ENCODE data around the gene SLC29A1. TPM values are rescaled to one million over a fixed set of nuclear protein-coding genes. Genes with fewer than 3 reads are reported as not detected.
A peak's percentile ranks its signal among the peaks of the same experiment; 100 is the strongest.

SLC29A1 gene
- total and polyA plus RNA-seq, 8 donors: 22.4 to 48.2 (median 28.5) TPM

DNA sequence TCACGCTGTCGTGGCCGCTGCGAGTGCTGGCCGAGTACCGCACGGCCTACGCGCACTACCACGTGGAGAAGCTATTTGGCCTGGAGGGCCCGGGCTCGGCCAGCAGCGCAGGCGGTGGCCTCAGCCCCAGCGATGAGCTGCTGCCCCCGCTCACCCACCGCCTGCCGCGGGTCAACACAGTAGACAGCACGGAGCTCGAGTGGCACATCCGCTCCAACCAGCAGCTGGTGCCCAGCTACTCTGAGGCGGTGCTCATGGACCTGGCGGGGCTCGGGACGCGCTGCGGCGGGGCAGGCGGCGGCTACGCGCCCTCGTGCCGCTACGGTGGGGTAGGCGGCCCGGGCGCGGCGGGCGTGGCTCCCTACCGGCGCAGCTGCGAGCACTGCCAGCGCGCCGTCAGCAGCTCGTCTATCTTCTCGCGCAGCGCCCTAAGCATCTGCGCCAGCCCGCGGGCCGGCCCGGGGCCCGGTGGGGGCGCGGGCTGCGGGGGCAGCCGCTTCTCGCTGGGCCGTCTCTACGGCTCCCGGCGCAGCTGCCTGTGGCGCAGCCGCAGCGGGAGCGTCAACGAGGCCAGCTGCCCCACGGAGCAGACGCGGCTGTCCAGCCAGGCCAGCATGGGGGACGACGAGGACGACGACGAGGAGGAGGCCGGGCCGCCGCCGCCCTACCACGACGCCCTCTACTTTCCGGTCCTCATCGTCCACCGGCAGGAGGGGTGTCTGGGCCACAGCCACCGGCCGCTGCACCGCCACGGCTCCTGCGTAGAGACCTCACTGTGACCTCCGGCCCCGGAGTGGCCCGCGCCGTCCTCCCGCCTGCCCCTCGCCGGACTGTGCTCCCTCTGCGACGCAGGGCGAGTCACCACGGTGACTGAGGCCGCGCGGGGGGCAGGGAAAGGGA lies 52.6 kb downstream of the SLC29A1 start:
- Histone ChIP-seq H3K9me3 (no peaks in the 10 kb centered on the region), H3K27me3 (peaks cover 44 to 90% of the 10 kb centered on the region in 2 donors), H3K4me1 (peaks cover 0 to 12% of the 10 kb centered on the region in 2 donors), H3K27ac (no peak overlapping the region), H3K36me3 (no peaks in the 10 kb centered on the region), H3K4me3 (peak overlapping the region in 1 of 2 donors; percentile 18)
- DNase-seq: peak in 1 of 4 donors; percentile 38
- intact Hi-C loops (cut with DNase I): no loop called here
- ATAC-seq: peak; percentile 69
- TF ChIP-seq, protein P1, sequence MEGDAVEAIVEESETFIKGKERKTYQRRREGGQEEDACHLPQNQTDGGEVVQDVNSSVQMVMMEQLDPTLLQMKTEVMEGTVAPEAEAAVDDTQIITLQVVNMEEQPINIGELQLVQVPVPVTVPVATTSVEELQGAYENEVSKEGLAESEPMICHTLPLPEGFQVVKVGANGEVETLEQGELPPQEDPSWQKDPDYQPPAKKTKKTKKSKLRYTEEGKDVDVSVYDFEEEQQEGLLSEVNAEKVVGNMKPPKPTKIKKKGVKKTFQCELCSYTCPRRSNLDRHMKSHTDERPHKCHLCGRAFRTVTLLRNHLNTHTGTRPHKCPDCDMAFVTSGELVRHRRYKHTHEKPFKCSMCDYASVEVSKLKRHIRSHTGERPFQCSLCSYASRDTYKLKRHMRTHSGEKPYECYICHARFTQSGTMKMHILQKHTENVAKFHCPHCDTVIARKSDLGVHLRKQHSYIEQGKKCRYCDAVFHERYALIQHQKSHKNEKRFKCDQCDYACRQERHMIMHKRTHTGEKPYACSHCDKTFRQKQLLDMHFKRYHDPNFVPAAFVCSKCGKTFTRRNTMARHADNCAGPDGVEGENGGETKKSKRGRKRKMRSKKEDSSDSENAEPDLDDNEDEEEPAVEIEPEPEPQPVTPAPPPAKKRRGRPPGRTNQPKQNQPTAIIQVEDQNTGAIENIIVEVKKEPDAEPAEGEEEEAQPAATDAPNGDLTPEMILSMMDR (IDR thresholded peaks at IDR 0.05): no peak

DNA sequence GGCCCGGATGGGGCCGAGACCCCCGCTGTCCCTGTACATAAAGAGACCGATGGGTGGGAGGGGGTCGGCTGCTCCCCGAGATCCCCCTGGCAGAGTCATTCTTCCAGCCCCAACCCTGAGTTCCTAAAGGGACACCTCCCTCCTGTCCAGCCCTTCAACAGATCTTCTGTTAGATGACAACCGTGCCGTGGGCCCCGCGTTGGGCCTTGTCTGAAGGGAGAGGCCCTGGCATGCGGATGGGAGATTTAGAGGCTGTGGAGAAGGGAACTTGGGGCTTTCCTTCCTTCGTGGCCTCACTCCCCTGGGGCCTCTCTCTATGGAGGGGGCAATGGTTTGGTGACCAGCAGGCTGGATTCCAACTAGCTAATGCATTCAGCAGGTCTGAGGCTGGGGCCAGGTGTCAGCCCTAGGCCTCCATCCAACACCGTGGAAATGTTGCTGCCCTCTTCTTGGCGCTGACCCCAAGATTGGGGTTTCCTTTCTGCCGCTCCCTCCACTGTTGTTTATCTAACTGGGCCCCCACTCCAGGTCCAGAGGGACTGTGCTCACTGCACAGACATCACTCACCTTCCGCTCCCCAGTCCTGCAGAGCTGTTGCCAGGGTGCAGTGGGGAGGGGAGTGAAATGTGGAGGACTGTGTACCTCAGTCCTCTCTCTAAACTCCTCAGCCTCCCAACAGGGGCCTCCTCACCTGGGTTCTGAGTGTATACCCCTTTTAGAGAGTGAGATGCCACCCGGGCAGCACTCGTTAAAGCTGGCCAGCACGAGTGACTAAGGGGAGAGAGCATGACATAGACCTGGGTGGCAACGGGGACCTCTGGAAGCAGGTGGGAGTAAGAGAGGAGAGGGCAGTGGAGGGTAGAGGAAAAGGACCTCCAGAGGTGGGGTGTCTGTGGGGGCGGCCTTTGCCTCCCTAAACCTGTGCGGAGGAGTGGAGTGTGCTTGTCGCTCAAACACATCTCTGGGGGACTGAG lies 53.6 kb downstream of the SLC29A1 start:
- intact Hi-C loops (cut with DNase I): no loop called here
- TF ChIP-seq, protein P1 (IDR thresholded peaks at IDR 0.05): no peak
- Histone ChIP-seq H3K27me3 (peaks cover 40 to 81% of the 10 kb centered on the region in 2 donors), H3K27ac (no peak overlapping the region), H3K4me1 (peaks cover 0 to 12% of the 10 kb centered on the region in 2 donors), H3K4me3 (no peak overlapping the region), H3K9me3 (no peaks in the 10 kb centered on the region), H3K36me3 (no peaks in the 10 kb centered on the region)
- DNase-seq: no peak
- no peak for ATAC-seq

DNA sequence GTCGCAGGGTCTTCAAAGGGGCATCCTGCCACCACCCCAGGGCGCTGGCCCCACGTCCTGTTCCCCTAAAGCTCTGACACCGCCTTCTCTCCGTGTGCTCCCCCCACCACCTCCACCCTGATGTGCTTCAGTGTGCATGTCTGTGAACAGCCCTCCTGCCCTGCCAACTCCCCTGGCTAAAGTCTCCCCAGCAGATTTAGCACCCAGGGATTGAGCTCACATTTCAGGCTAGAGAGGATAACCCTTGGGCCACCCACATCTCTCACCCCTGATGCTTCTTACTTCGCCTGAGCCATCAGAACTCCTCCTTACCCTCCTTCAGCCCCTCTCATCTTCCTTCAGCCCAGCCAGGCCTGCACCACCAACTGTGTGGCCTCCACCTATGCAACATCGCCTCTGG lies 54.4 kb downstream of the SLC29A1 start:
- H3K4me1 ChIP-seq: peaks cover 0 to 12% of the 10 kb centered on the region in 2 donors
- H3K4me3 ChIP-seq: no peak overlapping the region
- no peaks in the 10 kb centered on the region for H3K36me3 ChIP-seq
- DNase-seq (no peak), ATAC-seq (no peak)
- H3K27ac ChIP-seq: no peak overlapping the region
- peaks cover 39 to 73% of the 10 kb centered on the region in 2 donors for H3K27me3 ChIP-seq
- intact Hi-C loops (cut with DNase I): no loop called here
- TF ChIP-seq, protein P1 (IDR thresholded peaks at IDR 0.05): no peak
- no peaks in the 10 kb centered on the region for H3K9me3 ChIP-seq

DNA sequence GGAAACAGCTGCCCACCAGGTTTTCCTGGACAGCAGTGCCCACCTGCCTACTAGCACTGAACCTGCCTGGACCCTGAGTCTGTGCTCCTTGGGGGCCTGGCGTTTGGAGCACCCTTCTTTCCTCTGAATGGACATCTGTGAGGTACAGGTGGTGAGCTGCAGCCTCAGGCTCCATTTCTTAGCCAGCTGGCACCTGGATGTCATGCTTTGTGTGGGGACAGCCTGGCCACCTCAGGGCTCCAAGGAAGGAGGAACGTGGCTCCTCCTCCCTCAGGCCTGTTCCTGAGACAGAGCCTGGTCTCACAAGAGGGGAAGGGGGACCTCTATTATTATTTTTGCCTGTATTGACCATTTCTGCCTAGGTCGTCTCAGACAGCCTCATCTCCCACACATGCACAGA lies 54.9 kb downstream of the SLC29A1 start:
- H3K36me3 ChIP-seq: no peaks in the 10 kb centered on the region
- H3K27ac ChIP-seq: no peak overlapping the region
- TF ChIP-seq, protein P1 (IDR thresholded peaks at IDR 0.05): no peak
- no peak overlapping the region for H3K4me3 ChIP-seq
- H3K9me3 ChIP-seq: no peaks in the 10 kb centered on the region
- H3K27me3 ChIP-seq: peaks cover 34 to 67% of the 10 kb centered on the region in 2 donors
- intact Hi-C loops (cut with DNase I): no loop called here
- ATAC-seq (no peak), DNase-seq (no peak)
- H3K4me1 ChIP-seq: peaks cover 0 to 12% of the 10 kb centered on the region in 2 donors
